Nephron progenitor cell (in vitro differentiated cells): ENCODE measurements around the gene PISD.
"Not testable (repeated sequence)": the region's sequence is repeated elsewhere in the genome, so short reads cannot be mapped to it uniquely, and the experiment has no call there.

Experiments used
- DNase-seq: peaks from one replicate; pipeline ENCODE4 v3.0.0; 2021
- H3K27ac Mint-ChIP-seq: 2 replicates; pipeline ENCODE4 v1.8.0; 2021; ENCODE audit warnings: mild to moderate bottlenecking, moderate library complexity, mixed read lengths
- H3K27me3 Mint-ChIP-seq: 2 replicates; pipeline ENCODE4 v1.8.0; 2021; ENCODE audit warnings: mild to moderate bottlenecking, low read depth, mixed read lengths; ENCODE audit not compliant: poor library complexity
- H3K36me3 Mint-ChIP-seq: 2 replicates; pipeline ENCODE4 v1.8.0; 2021; ENCODE audit warnings: low read depth, mixed read lengths
- H3K4me1 Mint-ChIP-seq: 2 replicates; pipeline ENCODE4 v1.8.0; 2021; ENCODE audit warnings: mixed read lengths
- H3K4me3 Mint-ChIP-seq: 2 replicates; pipeline ENCODE4 v1.8.0; 2021; ENCODE audit warnings: mild to moderate bottlenecking, moderate library complexity, mixed read lengths
- H3K9me3 Mint-ChIP-seq: 2 replicates; pipeline ENCODE4 v1.8.0; 2021; ENCODE audit warnings: mild to moderate bottlenecking, moderate library complexity, mixed read lengths
- TF ChIP-seq, protein P1 (sequence below): fragments of 200-600 bp; sonication (generic); IDR thresholded peaks from 2 replicates; pipeline ENCODE4 v1.5.0; 2021; ENCODE audit warnings: antibody characterized with exemption

The PISD gene

DNA sequence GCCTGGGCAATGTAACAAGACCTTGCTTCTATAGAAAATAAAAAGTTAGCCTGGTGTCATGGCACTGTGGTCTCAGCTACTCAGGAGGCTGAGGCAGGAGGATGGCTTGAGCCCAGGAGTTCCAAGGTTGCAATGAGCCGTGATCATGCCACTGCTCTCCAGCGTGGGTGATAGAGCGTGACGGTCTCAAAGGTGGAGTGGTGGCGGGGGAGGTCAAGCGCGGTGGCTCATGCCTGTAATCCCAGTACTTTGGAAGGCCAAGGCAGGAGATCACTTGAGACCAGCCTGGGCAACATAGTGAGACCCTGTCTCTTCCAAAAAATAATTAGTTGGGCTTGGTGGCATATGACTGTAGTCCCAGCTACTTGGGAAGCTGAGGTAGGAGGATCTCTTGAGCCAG lies 16.7 kb upstream of the PISD start:
- H3K27ac Mint-ChIP-seq, result peak overlapping the region; percentile 93
- peaks cover 16% of the 10 kb centered on the region for H3K36me3 Mint-ChIP-seq
- H3K4me3 Mint-ChIP-seq, result no peak overlapping the region
- no peak for DNase-seq
- TF ChIP-seq, protein P1, sequence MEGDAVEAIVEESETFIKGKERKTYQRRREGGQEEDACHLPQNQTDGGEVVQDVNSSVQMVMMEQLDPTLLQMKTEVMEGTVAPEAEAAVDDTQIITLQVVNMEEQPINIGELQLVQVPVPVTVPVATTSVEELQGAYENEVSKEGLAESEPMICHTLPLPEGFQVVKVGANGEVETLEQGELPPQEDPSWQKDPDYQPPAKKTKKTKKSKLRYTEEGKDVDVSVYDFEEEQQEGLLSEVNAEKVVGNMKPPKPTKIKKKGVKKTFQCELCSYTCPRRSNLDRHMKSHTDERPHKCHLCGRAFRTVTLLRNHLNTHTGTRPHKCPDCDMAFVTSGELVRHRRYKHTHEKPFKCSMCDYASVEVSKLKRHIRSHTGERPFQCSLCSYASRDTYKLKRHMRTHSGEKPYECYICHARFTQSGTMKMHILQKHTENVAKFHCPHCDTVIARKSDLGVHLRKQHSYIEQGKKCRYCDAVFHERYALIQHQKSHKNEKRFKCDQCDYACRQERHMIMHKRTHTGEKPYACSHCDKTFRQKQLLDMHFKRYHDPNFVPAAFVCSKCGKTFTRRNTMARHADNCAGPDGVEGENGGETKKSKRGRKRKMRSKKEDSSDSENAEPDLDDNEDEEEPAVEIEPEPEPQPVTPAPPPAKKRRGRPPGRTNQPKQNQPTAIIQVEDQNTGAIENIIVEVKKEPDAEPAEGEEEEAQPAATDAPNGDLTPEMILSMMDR, result no peak
- peaks cover 12% of the 10 kb centered on the region for H3K9me3 Mint-ChIP-seq
- H3K27me3 Mint-ChIP-seq, result peaks cover 10% of the 10 kb centered on the region
- H3K4me1 Mint-ChIP-seq, result peaks cover 11% of the 10 kb centered on the region

DNA sequence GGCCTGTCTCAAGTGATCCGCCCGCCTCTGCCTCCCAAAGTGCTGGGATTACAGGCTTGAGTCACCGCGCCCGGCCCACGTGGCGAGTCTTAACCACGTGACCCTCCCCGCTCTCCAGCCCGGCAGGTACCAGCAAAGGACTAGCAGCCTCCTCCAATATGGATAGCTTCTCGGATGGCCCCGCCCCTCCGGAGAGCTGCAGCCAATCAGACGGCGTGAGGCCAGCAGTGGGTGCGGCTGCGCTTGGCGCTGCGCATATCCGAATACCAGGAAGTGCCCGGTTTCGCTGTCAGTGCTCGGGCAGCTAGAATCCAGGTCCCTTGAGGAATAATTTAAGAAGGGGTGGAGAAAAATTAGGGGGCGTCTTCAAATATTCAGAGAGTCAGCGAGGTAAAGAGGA lies 14.7 kb upstream of the PISD start:
- Mint-ChIP-seq H3K27ac (no peak overlapping the region), H3K9me3 (peaks cover 12% of the 10 kb centered on the region), H3K36me3 (peaks cover 4% of the 10 kb centered on the region), H3K4me3 (peak overlapping the region; percentile 80), H3K27me3 (peaks cover 19% of the 10 kb centered on the region), H3K4me1 (peaks cover 11% of the 10 kb centered on the region)
- TF ChIP-seq, protein P1, result no peak
- DNase-seq, result peak; percentile 61

DNA sequence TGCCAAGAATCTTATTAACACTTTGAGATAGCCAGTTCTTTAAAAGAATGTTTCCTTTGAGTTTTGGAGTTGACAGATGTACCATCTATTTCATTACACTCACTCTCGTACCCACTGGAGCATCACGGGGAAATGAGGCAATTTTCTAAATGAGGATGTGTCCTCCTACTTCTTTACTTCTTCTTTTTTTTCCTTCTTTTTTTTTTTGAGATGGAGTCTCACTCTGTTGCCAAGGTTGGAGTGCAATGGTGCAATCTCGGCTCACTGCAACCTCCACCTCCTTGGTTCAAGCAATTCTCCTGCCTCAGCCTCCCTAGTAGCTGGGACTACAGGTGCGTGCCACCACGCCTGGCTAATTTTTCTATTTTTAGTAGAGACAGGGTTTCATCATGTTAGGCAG lies 12.2 kb upstream of the PISD start:
- H3K4me1 Mint-ChIP-seq, result not testable (repeated sequence)

DNA sequence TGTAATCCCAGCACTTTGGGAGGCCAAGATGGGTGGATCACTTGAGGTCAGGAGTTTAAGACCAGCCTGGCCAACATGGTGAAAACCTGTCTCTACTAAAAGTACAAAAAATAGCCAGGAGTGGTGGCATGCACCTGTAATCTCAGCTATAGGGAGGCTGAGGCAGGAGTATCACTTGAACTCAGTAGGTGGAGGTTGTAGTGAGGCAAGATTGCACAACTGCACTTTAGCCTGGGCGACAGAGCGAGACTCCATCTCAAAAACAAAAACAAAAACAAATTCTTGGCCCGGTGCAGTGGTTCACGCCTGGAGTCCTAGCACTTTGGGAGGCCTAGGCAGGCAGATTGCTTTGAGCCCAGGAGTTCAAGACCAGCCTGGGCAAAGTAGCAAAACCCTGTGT lies 6.8 kb upstream of the PISD start:
- H3K36me3 Mint-ChIP-seq, DNase-seq, H3K4me1 Mint-ChIP-seq, H3K27ac Mint-ChIP-seq, H3K9me3 Mint-ChIP-seq, H3K4me3 Mint-ChIP-seq: not testable (repeated sequence)
- peaks cover 35% of the 10 kb centered on the region for H3K27me3 Mint-ChIP-seq

More for the DNA sequence above, 12.2 kb upstream of the PISD start:
- H3K27ac Mint-ChIP-seq, H3K36me3 Mint-ChIP-seq, DNase-seq, H3K4me3 Mint-ChIP-seq: not testable (repeated sequence)
- peaks cover 24% of the 10 kb centered on the region for H3K27me3 Mint-ChIP-seq
- peaks cover 12% of the 10 kb centered on the region for H3K9me3 Mint-ChIP-seq

DNA sequence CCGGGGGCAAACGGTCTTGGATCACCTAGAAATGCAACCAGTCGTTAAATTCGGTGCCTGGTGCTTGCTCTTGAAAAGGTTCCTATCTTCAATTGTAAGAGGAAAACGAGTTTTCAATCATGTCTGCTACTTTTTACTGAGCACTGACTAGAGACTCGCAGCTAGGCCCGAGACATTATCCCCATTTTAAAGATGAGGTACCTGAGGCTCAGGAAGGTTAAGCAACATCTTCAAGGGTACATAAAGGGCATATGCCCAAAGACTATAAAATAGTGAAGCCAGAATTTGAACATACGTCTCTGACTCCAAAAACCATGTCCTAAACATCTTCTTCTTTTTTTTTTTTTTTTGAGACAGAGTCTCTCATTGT lies 638 bp upstream of the PISD start:
- Mint-ChIP-seq H3K27me3 (peaks cover 22% of the 10 kb centered on the region), H3K4me1 (peaks cover 21% of the 10 kb centered on the region), H3K4me3 (peak overlapping the region; percentile 100), H3K27ac (no peak overlapping the region), H3K36me3 (peaks cover 8% of the 10 kb centered on the region), H3K9me3 (peaks cover 4% of the 10 kb centered on the region)
- TF ChIP-seq, protein P1, result no peak
- no peak for DNase-seq

DNA sequence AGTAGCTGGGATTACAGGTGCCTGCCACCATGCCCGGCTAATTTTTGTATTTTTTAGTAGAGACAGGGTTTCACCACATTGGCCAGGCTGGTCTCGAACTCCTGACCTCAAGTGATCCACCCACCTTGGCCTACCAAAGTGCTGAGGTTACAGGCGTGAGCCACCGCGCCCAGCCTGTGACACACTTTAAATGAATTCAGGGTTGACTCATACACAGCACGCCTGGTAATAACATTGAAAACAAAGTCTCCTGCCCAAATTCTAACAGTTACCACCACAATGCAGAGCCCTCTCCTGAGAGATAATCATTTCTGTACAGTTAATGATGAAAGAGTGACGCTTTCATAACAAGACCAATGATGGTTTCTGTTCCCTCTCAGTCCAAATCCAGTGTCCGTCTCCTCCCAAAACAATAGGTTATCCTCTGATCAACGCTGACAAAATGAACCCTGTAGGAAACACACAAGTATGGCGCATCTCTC lies 1.1 kb downstream of the PISD start:
- H3K4me1 Mint-ChIP-seq, result peaks cover 21% of the 10 kb centered on the region
- H3K36me3 Mint-ChIP-seq, result peaks cover 13% of the 10 kb centered on the region
- not testable (repeated sequence) for DNase-seq, H3K9me3 Mint-ChIP-seq, H3K27ac Mint-ChIP-seq
- H3K4me3 Mint-ChIP-seq, result peak overlapping the region; percentile 100
- H3K27me3 Mint-ChIP-seq, result peaks cover 15% of the 10 kb centered on the region

DNA sequence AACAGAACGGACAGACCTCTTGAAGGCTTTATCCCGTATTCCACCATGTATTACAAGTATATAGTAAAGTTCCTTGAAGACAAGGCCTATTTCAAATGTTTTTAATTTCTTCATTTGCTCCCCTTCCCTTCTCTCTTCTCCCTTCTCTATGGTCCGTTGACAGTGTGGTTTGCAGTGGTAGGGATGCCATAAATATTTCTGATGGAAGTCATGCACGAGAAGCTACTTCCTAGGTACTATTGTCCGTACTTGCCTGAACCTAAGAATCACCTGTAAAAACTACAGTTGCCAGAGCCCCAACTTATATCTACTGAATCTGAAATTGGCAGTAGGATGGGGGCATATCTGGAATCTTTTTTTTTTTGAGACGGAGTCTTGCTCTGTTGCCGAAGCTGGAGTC lies 2.8 kb downstream of the PISD start:
- no peak overlapping the region for H3K4me3 Mint-ChIP-seq

More for the DNA sequence above, 2.8 kb downstream of the PISD start:
- no peaks in the 10 kb centered on the region for H3K9me3 Mint-ChIP-seq
- peaks cover 13% of the 10 kb centered on the region for H3K36me3 Mint-ChIP-seq
- TF ChIP-seq, protein P1, result no peak
- H3K27me3 Mint-ChIP-seq, result peaks cover 3% of the 10 kb centered on the region
- no peak overlapping the region for H3K27ac Mint-ChIP-seq
- no peak for DNase-seq
- H3K4me1 Mint-ChIP-seq, result peaks cover 21% of the 10 kb centered on the region
